ENCODE measurements around the gene ADCK2.
"Not testable (repeated sequence)": the region's sequence is repeated elsewhere in the genome, so short reads cannot be mapped to it uniquely, and the experiment has no call there.

Gene ADCK2

DNA sequence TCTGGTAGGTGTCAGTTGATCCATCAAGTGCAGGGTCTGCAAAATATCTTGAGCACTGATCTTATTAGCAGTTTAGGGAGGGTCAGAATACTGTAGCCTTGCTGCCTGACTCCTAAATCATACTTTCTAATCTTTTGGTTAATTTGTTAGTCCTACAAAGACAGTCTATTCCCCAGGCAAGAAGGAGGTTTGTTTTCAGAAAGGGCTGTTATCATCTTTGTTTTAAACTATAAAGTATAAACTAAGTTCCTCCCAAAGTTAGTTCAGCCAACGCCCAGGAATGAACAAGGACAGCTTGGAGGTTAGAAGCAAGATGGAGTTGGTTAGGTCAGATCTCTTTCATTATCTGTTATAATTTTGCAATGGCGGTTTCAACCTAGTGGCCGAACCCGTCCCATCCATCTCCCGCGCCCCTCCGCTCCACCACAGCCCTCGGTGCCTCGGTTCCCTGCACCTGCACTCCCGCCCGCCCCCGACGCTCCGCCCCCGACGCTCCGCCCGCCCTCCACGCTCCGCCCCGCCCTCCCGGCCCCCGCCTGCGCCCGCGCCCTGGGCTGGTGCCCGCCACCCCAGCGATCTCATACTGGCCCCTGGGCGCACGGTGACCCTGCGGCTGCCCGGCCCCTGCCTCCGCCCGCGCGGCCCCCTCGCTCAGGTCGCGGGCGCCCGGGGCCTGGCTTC lies at the start of gene ADCK2:
ADCK2 (plus strand) TSS at position 564 of the 681 bp plus-strand sequence. CDS start 386 bp downstream, outside the sequence.
- Histone ChIP-seq H4K20me1 (ENCODE audit: insufficient read depth, low read length) (no peaks in the 10 kb centered on the region), H3K4me1 (ENCODE audit: low read length) (peaks cover 39% of the 10 kb centered on the region), H3K27me3 (ENCODE audit: low read depth, low read length) (no peaks in the 10 kb centered on the region), H3K4me2 (ENCODE audit: low read length) (peak within 1 kb of the TSS; percentile 95), H3K36me3 (replicated peaks; ENCODE audit: low read depth, low read length) (peaks cover 3% of the 10 kb centered on the region), H3K4me3 (ENCODE audit: low read length) (peak within 1 kb of the TSS; percentile 78), H3K79me2 (ENCODE audit: low read length) (no peaks in the 10 kb centered on the region), H2AFZ (ENCODE audit: low read depth, low read length) (peak within 1 kb of the TSS; percentile 43), H3K27ac (ENCODE audit: low read length) (no peak within 1 kb of the TSS; the same call in 1 of the 2 replicates), H3K9ac (ENCODE audit: low read length) (peak within 1 kb of the TSS; percentile 77), H3K9me3 (ENCODE audit: insufficient read depth, low read length) (no peaks in the 10 kb centered on the region)
- TF ChIP-seq EZH2phosphoT487 (IDR thresholded peaks at IDR 0.05; ENCODE audit: low read depth) = no peak
- TF ChIP-seq, protein P1, sequence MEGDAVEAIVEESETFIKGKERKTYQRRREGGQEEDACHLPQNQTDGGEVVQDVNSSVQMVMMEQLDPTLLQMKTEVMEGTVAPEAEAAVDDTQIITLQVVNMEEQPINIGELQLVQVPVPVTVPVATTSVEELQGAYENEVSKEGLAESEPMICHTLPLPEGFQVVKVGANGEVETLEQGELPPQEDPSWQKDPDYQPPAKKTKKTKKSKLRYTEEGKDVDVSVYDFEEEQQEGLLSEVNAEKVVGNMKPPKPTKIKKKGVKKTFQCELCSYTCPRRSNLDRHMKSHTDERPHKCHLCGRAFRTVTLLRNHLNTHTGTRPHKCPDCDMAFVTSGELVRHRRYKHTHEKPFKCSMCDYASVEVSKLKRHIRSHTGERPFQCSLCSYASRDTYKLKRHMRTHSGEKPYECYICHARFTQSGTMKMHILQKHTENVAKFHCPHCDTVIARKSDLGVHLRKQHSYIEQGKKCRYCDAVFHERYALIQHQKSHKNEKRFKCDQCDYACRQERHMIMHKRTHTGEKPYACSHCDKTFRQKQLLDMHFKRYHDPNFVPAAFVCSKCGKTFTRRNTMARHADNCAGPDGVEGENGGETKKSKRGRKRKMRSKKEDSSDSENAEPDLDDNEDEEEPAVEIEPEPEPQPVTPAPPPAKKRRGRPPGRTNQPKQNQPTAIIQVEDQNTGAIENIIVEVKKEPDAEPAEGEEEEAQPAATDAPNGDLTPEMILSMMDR (IDR thresholded peaks at IDR 0.05; ENCODE audit: low read depth, low read length) = no peak

DNA sequence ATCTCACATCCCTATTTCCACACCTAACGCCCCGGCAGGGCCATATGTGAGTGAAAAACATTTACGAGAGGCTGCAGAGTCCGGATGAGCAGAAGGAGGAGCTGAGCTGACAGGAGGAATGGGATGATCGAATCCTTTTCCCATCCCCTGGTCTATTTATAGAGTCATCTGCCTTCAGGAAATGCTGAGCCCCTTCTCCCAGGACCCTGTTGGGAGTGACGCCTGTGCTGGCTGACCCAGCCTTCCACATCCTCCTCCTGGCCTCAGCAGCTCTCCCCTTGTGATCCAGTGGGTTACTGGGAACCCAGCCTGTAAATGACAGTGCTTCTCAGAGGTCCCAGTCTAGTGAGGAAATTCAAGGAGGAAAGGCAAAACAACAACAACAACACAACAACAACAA lies 48.8 kb upstream of the ADCK2 start:
- H3K27me3 ChIP-seq (ENCODE audit: low read depth, low read length) = peaks cover 17% of the 10 kb centered on the region
- H3K9me3 ChIP-seq (ENCODE audit: insufficient read depth, low read length) = no peaks in the 10 kb centered on the region
- H3K79me2 ChIP-seq (ENCODE audit: low read length) = no peaks in the 10 kb centered on the region
- no peak overlapping the region for H3K27ac ChIP-seq (ENCODE audit: low read length)
- H2AFZ ChIP-seq (ENCODE audit: low read depth, low read length) = no peak overlapping the region
- H3K36me3 ChIP-seq (replicated peaks; ENCODE audit: low read depth, low read length) = no peaks in the 10 kb centered on the region
- TF ChIP-seq EZH2phosphoT487 (IDR thresholded peaks at IDR 0.05; ENCODE audit: low read depth) = no peak
- TF ChIP-seq, protein P1 (IDR thresholded peaks at IDR 0.05; ENCODE audit: low read depth, low read length) = no peak
- H3K4me3 ChIP-seq (ENCODE audit: low read length) = no peak overlapping the region
- peaks cover 16% of the 10 kb centered on the region for H3K4me1 ChIP-seq (ENCODE audit: low read length)
- no peak overlapping the region for H3K4me2 ChIP-seq (ENCODE audit: low read length)
- no peak overlapping the region for H3K9ac ChIP-seq (ENCODE audit: low read length)
- no peaks in the 10 kb centered on the region for H4K20me1 ChIP-seq (ENCODE audit: insufficient read depth, low read length)

DNA sequence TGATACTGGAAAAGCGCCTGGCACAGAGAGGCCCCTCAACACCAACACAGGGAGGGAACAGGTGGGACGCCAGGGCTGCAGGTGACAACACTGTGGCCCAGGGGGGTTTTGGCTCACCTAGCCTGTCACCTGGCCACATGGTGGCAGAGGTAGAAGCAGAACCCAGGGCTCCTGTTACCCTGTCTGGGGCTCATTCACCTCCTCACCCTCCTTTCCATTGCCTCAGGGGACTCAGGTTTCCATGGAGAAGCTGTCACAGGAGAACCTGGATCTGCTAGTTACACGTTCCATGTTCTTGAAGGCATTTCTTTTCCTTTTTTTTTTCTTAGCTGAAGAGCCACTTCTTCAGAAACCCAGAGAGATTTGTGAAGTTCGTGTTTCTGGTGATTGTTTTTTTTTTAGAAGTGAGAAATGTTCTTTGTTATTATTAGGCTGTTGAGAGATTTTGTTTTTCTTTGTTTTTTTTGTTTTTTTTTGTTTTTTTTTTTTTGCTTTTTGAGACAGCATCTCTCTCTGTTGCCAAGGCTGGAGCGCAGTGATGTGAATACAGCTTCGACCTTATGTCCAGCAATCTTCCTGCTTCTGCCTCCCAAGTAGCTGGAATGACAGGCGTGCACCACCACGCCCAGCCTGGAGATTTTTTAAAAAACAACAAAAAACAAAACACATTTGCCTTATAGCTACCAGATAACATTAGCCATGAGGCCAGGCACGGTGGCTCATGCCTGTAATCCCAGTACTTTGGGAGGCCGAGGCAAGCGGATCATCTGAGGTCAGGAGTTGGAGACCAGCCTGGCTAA lies 48.2 kb upstream of the ADCK2 start:
- Histone ChIP-seq H3K4me3 (ENCODE audit: low read length) (no peak overlapping the region), H3K27ac (ENCODE audit: low read length) (no peak overlapping the region), H3K4me2 (ENCODE audit: low read length) (no peak overlapping the region), H2AFZ (ENCODE audit: low read depth, low read length) (no peak overlapping the region), H3K9me3 (ENCODE audit: insufficient read depth, low read length) (no peaks in the 10 kb centered on the region), H3K36me3 (replicated peaks; ENCODE audit: low read depth, low read length) (no peaks in the 10 kb centered on the region), H3K27me3 (ENCODE audit: low read depth, low read length) (peaks cover 17% of the 10 kb centered on the region), H3K9ac (ENCODE audit: low read length) (no peak overlapping the region), H3K4me1 (ENCODE audit: low read length) (peaks cover 16% of the 10 kb centered on the region), H4K20me1 (ENCODE audit: insufficient read depth, low read length) (no peaks in the 10 kb centered on the region), H3K79me2 (ENCODE audit: low read length) (no peaks in the 10 kb centered on the region)
- TF ChIP-seq, protein P1 (IDR thresholded peaks at IDR 0.05; ENCODE audit: low read depth, low read length) = no peak
- TF ChIP-seq EZH2phosphoT487 (IDR thresholded peaks at IDR 0.05; ENCODE audit: low read depth) = no peak

- not testable (repeated sequence) for H3K27ac ChIP-seq (ENCODE audit: low read length)
Observed at GRCh38 chr7:140625192-140625558, 47.6 kb upstream of the ADCK2 start.

More at GRCh38 chr7:140625192-140625558, 47.6 kb upstream of the ADCK2 start:
- H3K79me2 ChIP-seq (ENCODE audit: low read length); H3K9me3 ChIP-seq (ENCODE audit: insufficient read depth, low read length); H3K4me3 ChIP-seq (ENCODE audit: low read length); H3K9ac ChIP-seq (ENCODE audit: low read length); H3K4me2 ChIP-seq (ENCODE audit: low read length); H3K36me3 ChIP-seq (replicated peaks; ENCODE audit: low read depth, low read length); H2AFZ ChIP-seq (ENCODE audit: low read depth, low read length); H4K20me1 ChIP-seq (ENCODE audit: insufficient read depth, low read length): not testable (repeated sequence)
- Histone ChIP-seq H3K4me1 (ENCODE audit: low read length) (peaks cover 16% of the 10 kb centered on the region), H3K27me3 (ENCODE audit: low read depth, low read length) (peaks cover 17% of the 10 kb centered on the region)

All from OCI-LY3 (cell line).